ENCODE measurements around the gene ARVCF. TPM values are rescaled to one million over a fixed set of nuclear protein-coding genes. Genes with fewer than 3 reads are reported as not detected.

ARVCF gene
- total RNA-seq, 4 donors from 2014 or later = 47.5 to 98.3 (median 80.6) TPM

DNA sequence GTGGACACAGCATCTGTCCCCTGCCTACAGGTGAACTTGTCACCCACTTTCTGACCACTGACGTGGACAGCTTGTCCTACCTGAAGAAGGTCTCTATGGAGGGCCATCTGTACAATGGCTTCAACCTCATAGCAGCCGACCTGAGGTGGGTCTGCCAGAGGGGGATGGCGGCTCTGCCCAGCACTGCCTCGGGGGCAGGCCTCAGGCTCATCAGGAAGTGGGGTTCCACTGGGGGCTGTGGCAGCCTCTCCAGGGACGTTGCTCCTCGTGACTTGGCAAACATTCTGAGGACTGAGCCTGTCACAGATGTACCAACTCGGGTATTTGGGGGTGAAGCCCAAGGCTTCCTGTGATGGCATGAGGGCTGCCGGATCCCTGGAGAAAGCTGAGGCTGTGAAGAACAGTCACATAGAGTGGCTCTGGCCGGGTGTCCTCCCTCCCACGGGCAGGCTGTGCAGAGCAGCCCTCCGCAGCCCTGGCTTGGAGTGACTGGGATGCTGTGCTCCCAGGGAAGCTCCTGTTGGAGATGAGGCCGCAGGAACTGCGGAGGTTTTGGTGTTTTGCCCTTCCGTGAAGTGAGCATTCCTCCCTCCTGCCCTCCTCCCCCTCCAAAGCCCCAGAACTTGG, 36.9 kb upstream of the ARVCF start:
- Histone ChIP-seq H3K36me3 (peaks cover 0 to 89% (median 6%) of the 10 kb centered on the region in 3 donors), H3K27ac (no peak overlapping the region), H3K9me3 (peaks cover 0 to 4% (median 0%) of the 10 kb centered on the region in 4 donors), H3K4me1 (no peaks in the 10 kb centered on the region), H3K4me3 (no peak overlapping the region), H3K27me3 (no peaks in the 10 kb centered on the region)
- 84 to 92% methylated on average over 12 to 14 of the region's 14 CpGs for WGBS, 2 donors
- TF ChIP-seq POLR2A (IDR thresholded peaks at IDR 0.05) (no peak), CTCF (IDR thresholded peaks at IDR 0.05) (no peak), EP300 (IDR thresholded peaks at IDR 0.05) (no peak)
- no peak for DNase-seq (ENCODE audit: low spot score in 2 of 2)

DNA sequence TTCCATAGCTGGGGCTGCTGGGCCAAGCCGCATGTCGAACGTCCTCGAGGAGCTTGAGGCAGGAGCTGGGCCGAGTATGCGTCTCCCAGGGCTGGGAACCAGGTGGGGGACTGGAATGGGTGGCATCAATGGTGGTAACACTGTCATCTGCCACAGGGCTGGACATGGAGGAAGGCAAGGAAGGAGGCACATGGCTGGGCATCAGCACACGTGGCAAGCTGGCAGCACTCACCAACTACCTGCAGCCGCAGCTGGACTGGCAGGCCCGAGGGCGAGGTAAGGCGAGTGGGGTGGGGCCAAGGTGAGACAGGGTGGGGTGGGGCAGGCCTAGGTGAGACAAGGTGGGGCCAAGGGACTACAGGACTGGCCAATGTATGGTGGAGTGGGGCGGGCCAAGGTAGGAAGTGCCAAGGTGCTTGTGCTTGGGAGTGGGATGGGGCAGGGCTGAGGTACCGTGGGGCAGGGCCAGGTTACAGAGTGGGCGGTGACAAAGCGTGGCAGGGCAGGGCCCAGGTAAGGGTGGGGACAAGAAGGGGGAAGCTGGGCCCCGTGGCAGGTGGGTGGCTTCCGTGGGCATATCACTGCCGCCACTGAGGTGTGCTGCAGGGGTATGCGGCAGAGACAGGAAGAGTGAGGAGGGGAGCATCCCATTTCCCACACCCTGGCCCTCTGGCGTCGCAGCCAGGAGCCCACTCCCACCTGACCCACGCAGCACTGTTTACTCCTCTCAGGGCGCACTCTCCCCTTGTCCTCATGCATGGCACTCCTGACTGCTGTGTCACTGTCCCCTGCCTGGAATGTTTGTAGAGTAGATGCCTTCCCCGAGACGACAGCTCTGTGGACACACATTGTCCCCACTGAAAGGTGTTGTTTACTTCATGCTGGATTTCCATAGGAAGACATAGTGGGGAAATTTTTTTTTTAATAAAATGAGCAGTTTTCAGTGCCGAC, 36.0 kb upstream of the ARVCF start:
- peaks cover 0 to 89% (median 0%) of the 10 kb centered on the region in 3 donors for H3K36me3 ChIP-seq

GRCh38 chr22:20051927-20052308, 35.3 kb upstream of the ARVCF start:
- Histone ChIP-seq H3K27ac (no peak overlapping the region), H3K9me3 (peaks cover 0 to 10% (median 0%) of the 10 kb centered on the region in 4 donors), H3K36me3 (peaks cover 0 to 89% (median 0%) of the 10 kb centered on the region in 3 donors), H3K4me1 (no peaks in the 10 kb centered on the region), H3K27me3 (no peaks in the 10 kb centered on the region), H3K4me3 (no peak overlapping the region)
- 95 to 98% methylated on average over 5 to 6 of the region's 6 CpGs for WGBS, 2 donors
- no peak for DNase-seq (ENCODE audit: low spot score in 2 of 2)
- TF ChIP-seq EP300 (IDR thresholded peaks at IDR 0.05) = no peak
- TF ChIP-seq CTCF (IDR thresholded peaks at IDR 0.05) = no peak
- TF ChIP-seq POLR2A (IDR thresholded peaks at IDR 0.05) = no peak

More for the DNA sequence above, 36.0 kb upstream of the ARVCF start:
- H3K27ac ChIP-seq = no peak overlapping the region
- no peak overlapping the region for H3K4me3 ChIP-seq
- H3K27me3 ChIP-seq = no peaks in the 10 kb centered on the region
- no peak for DNase-seq (ENCODE audit: low spot score in 2 of 2)
- H3K9me3 ChIP-seq = peaks cover 0 to 10% (median 0%) of the 10 kb centered on the region in 4 donors
- 89 to 92% methylated on average over 21 to 26 of the region's 26 CpGs for WGBS, 2 donors
- H3K4me1 ChIP-seq = no peaks in the 10 kb centered on the region
- TF ChIP-seq CTCF (IDR thresholded peaks at IDR 0.05) (no peak), EP300 (IDR thresholded peaks at IDR 0.05) (no peak), POLR2A (IDR thresholded peaks at IDR 0.05) (no peak)

- TF ChIP-seq EP300 (IDR thresholded peaks at IDR 0.05) (no peak), CTCF (IDR thresholded peaks at IDR 0.05) (no peak), POLR2A (IDR thresholded peaks at IDR 0.05) (no peak)
- H3K9me3 ChIP-seq = peaks cover 0 to 10% (median 0%) of the 10 kb centered on the region in 4 donors
- no peak for DNase-seq (ENCODE audit: low spot score in 2 of 2)
- H3K4me3 ChIP-seq = no peak overlapping the region
- no peaks in the 10 kb centered on the region for H3K27me3 ChIP-seq
- H3K36me3 ChIP-seq = peaks cover 0 to 87% (median 15%) of the 10 kb centered on the region in 3 donors
- 85 to 88% methylated on average over 4 of the region's 4 CpGs for WGBS, 2 donors
- no peaks in the 10 kb centered on the region for H3K4me1 ChIP-seq
- H3K27ac ChIP-seq = no peak overlapping the region
Measured at GRCh38 chr22:20046730-20047129, 30.1 kb upstream of the ARVCF start.
